Measurements from ENCODE around the gene IL11.

The IL11 gene

GRCh38 chr19:55372316-55373081 is 2.2 kb upstream of the IL11 start:
- no peak for TF ChIP-seq CTCF (IDR thresholded peaks at IDR 0.05)

GRCh38 chr19:55369653-55370304 is 484 bp downstream of the IL11 start:
- TF ChIP-seq CTCF (IDR thresholded peaks at IDR 0.05) = no peak

GRCh38 chr19:55368701-55369563 is 1.3 kb downstream of the IL11 start:
- no peak for TF ChIP-seq CTCF (IDR thresholded peaks at IDR 0.05)

- no peak for TF ChIP-seq CTCF (IDR thresholded peaks at IDR 0.05)
Measured at GRCh38 chr19:55368106-55368505, 2.2 kb downstream of the IL11 start.

DNA sequence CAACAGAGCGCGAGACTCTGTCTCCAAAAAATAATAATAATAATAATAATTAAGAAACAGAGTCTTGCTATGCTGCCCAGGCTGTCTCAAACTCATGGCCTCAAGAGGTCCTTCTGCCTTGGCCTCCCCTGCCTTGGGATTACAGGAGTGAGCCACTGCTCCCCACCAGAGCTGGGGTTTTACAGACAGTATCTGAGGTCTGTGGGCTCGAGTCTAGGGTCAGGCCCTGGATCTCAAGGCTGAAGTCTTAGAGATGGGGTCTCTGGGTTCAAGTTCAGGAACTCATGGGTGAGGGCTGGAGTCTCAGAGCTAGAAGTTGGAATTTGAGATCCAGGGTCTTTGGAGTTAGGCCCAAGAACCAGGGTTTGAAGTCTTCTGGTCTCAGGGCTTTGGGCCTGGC is 3.5 kb downstream of the IL11 start:
- no peak for TF ChIP-seq CTCF (IDR thresholded peaks at IDR 0.05)

GRCh38 chr19:55365964-55366363 is 4.3 kb downstream of the IL11 start:
- TF ChIP-seq CTCF (IDR thresholded peaks at IDR 0.05) = no peak

- TF ChIP-seq CTCF (IDR thresholded peaks at IDR 0.05) = no peak
Measured at GRCh38 chr19:55365245-55365644, 5.0 kb downstream of the IL11 start.
